Neural progenitor cell (in vitro differentiated cells): ENCODE results near the gene RBM33. TPM values are rescaled to one million over a fixed set of nuclear protein-coding genes. Genes with fewer than 3 reads are reported as not detected.

ENCODE experiments used
- DNase-seq: peaks from one replicate; pipeline ENCODE4 v3.0.0-alpha.2; 2016; ENCODE audit warnings: low spot score
- H2AFZ ChIP-seq: fragments of 200-600 bp; sonication (generic); replicated peaks from 2 replicates; pipeline ENCODE4 v1.6.1; 2016; ENCODE audit warnings: antibody characterized with exemption
- H3F3A ChIP-seq: fragments of 200-600 bp; sonication (generic); 2 replicates; pipeline ENCODE4 v1.6.1; 2016; ENCODE audit warnings: antibody characterized with exemption, low read depth
- H3K27ac ChIP-seq: fragments of 200-600 bp; sonication (generic); 2 replicates; pipeline ENCODE4 v1.5.1; 2016; ENCODE audit warnings: mild to moderate bottlenecking
- H3K27me3 ChIP-seq: fragments of 200-600 bp; sonication (generic); 2 replicates; pipeline ENCODE4 v1.6.1; 2016; ENCODE audit warnings: mild to moderate bottlenecking, moderate library complexity
- H3K36me3 ChIP-seq: fragments of 200-600 bp; sonication (generic); 2 replicates; pipeline ENCODE4 v1.5.1; 2016
- H3K4me1 ChIP-seq: fragments of 200-600 bp; sonication (generic); 2 replicates; pipeline ENCODE4 v1.6.1; 2016; ENCODE audit warnings: mixed run types
- H3K4me2 ChIP-seq: fragments of 200-600 bp; sonication (generic); 2 replicates; pipeline ENCODE4 v1.6.1; 2016
- H3K4me3 ChIP-seq: fragments of 200-600 bp; sonication (generic); 2 replicates; pipeline ENCODE4 v1.5.1; 2016
- H3K79me2 ChIP-seq: fragments of 200-600 bp; sonication (generic); 2 replicates; pipeline ENCODE4 v1.6.1; 2016; ENCODE audit warnings: low read depth
- H3K9ac ChIP-seq: fragments of 200-600 bp; sonication (generic); 2 replicates; pipeline ENCODE4 v1.6.1; 2016
- H3K9me3 ChIP-seq: fragments of 200-600 bp; sonication (generic); 2 replicates; pipeline ENCODE4 v1.5.1; 2016; ENCODE audit warnings: low read depth
- H4K20me1 ChIP-seq: fragments of 200-600 bp; sonication (generic); 2 replicates; pipeline ENCODE4 v1.6.1; 2016; ENCODE audit warnings: low read depth
- H3K27ac Mint-ChIP-seq: 3 replicates; pipeline ENCODE4 v1.8.0; 2021; ENCODE audit warnings: mixed read lengths
- H3K27me3 Mint-ChIP-seq: 2 replicates; pipeline ENCODE4 v1.8.0; 2022; ENCODE audit warnings: low read depth, mild to moderate bottlenecking, inconsistent platforms, moderate library complexity, mixed read lengths; ENCODE audit not compliant: insufficient read depth
- H3K36me3 Mint-ChIP-seq: 3 replicates; pipeline ENCODE4 v1.8.0; 2021; ENCODE audit warnings: mixed read lengths
- H3K4me1 Mint-ChIP-seq: 3 replicates; pipeline ENCODE4 v1.8.0; 2021; ENCODE audit warnings: mixed read lengths
- H3K4me3 Mint-ChIP-seq: 3 replicates; pipeline ENCODE4 v1.8.0; 2021; ENCODE audit warnings: mild to moderate bottlenecking, moderate library complexity, mixed read lengths
- H3K9me3 Mint-ChIP-seq: 3 replicates; pipeline ENCODE4 v1.8.0; 2020; ENCODE audit warnings: mixed read lengths
- CTCF ChIP-seq: fragments of 200-600 bp; sonication (generic); IDR thresholded peaks from 2 replicates; pipeline ENCODE4 v1.5.1; 2017; ENCODE audit warnings: antibody characterized with exemption, mild to moderate bottlenecking
- EZH2 ChIP-seq: fragments of 200-600 bp; sonication (generic); IDR thresholded peaks from 2 replicates; pipeline ENCODE4 v1.6.1; 2017; ENCODE audit warnings: antibody characterized with exemption, mild to moderate bottlenecking, moderate library complexity
- EZH2phosphoT487 ChIP-seq: fragments of 200-600 bp; sonication (generic); IDR thresholded peaks from 2 replicates; pipeline ENCODE4 v1.6.1; 2017; ENCODE audit warnings: antibody characterized with exemption
- total RNA-seq: library from RNA; depleted of rRNA; stranded (reverse); fragments of >200 nt; gene quantifications from 2 replicates; pipeline ENCODE4 v1.2.3, GENCODE V29; 2015; ENCODE audit warnings: low replicate concordance

The RBM33 gene
- total RNA-seq, 1 donor from 2014 or later, result 48.6 TPM

DNA sequence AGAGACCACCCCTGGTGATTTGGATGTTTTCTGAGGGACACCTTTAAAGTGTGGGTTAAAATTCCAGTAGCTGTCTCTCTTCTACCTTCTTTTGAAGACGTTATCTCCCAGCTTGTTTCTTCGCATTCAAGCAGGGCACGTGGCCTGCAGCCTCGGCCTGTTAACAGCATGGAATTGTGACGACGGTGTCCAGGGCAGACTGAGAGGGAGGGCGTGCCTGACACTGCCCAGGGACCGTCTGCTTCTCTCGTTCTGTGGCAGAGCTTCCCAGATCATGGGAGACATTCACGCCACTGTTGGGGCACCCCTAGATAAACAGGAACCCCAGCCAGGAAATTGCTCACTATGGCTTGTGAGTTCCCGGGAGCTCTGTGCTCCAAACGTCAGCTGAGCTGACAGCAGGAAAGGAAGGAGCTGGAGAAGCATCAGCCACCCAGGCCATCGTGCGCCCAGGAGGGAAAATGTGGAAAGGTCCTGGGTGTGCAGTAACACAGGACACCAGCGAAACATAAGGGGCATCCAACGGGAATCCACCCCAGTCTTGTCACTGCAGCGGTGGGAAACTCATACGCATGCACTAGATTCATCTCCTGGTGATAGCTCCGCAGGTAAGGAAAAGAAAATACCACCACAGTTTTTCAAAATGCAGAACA, 41.1 kb upstream of the RBM33 start:
- Histone ChIP-seq H3K36me3 (no peaks in the 10 kb centered on the region), H3K9ac (no peak overlapping the region), H3K9me3 (no peaks in the 10 kb centered on the region), H3K27me3 (peaks cover 8% of the 10 kb centered on the region), H3K27ac (no peak overlapping the region), H3F3A (no peaks in the 10 kb centered on the region), H3K4me1 (no peaks in the 10 kb centered on the region), H3K4me3 (no peak overlapping the region), H3K4me2 (no peak overlapping the region), H3K79me2 (no peaks in the 10 kb centered on the region), H2AFZ (no peak overlapping the region), H4K20me1 (no peaks in the 10 kb centered on the region)
- TF ChIP-seq EZH2phosphoT487 (no peak), EZH2 (no peak), CTCF (no peak)
- Mint-ChIP-seq H3K4me3 (no peak overlapping the region), H3K36me3 (peaks cover 2% of the 10 kb centered on the region), H3K27me3 (no peaks in the 10 kb centered on the region), H3K27ac (no peak overlapping the region), H3K4me1 (peaks cover 8% of the 10 kb centered on the region), H3K9me3 (peaks cover 12% of the 10 kb centered on the region)
- DNase-seq, result no peak

GRCh38 chr7:155603858-155604503, 40.5 kb upstream of the RBM33 start:
- H3K9me3 Mint-ChIP-seq, result peaks cover 12% of the 10 kb centered on the region
- no peaks in the 10 kb centered on the region for H3K27me3 Mint-ChIP-seq
- Histone ChIP-seq H2AFZ (no peak overlapping the region), H3F3A (no peaks in the 10 kb centered on the region), H3K79me2 (no peaks in the 10 kb centered on the region), H3K27ac (no peak overlapping the region), H3K4me1 (no peaks in the 10 kb centered on the region), H3K4me2 (no peak overlapping the region), H3K27me3 (peaks cover 7% of the 10 kb centered on the region), H3K9me3 (no peaks in the 10 kb centered on the region), H3K4me3 (no peak overlapping the region), H3K36me3 (no peaks in the 10 kb centered on the region), H4K20me1 (no peaks in the 10 kb centered on the region), H3K9ac (no peak overlapping the region)
- no peak for DNase-seq
- H3K27ac Mint-ChIP-seq, result no peak overlapping the region
- peaks cover 6% of the 10 kb centered on the region for H3K4me1 Mint-ChIP-seq
- no peak for TF ChIP-seq EZH2
- TF ChIP-seq EZH2phosphoT487, result no peak
- no peak for TF ChIP-seq CTCF
- H3K4me3 Mint-ChIP-seq, result no peak overlapping the region
- peaks cover 2% of the 10 kb centered on the region for H3K36me3 Mint-ChIP-seq

DNA sequence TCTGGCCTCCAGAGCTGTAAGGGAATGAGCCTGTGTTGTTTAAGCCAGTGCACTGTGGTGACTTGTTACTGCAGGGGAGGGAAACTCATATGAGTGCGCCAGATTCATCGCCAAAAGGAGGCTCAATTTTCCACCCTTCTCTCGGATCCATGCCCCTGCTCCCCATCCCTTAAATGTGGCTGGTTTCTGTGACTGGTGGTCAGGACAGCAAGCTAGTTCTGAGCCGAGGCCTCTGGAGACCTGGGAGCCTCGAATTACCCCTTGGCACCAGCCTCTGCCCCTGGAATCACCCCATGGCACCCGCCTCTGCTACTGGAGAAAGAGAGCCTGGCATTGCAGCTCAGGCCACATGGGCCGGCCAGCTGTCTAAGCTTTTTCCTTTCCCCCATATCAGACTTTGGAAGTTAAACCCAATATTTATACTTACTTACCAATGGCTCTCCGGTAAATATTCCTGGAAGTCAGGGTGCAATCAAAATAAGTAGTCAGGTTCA, 39.9 kb upstream of the RBM33 start:
- no peak for TF ChIP-seq CTCF
- TF ChIP-seq EZH2, result no peak
- TF ChIP-seq EZH2phosphoT487, result no peak
- Mint-ChIP-seq H3K4me3 (no peak overlapping the region), H3K9me3 (peaks cover 12% of the 10 kb centered on the region), H3K27me3 (peaks cover 2% of the 10 kb centered on the region), H3K36me3 (peaks cover 2% of the 10 kb centered on the region), H3K27ac (no peak overlapping the region), H3K4me1 (peaks cover 6% of the 10 kb centered on the region)
- Histone ChIP-seq H3K27ac (no peak overlapping the region), H3K4me1 (no peaks in the 10 kb centered on the region), H3K36me3 (no peaks in the 10 kb centered on the region), H4K20me1 (no peaks in the 10 kb centered on the region), H3K4me2 (no peak overlapping the region), H3K4me3 (no peak overlapping the region), H3K79me2 (no peaks in the 10 kb centered on the region), H3K9me3 (no peaks in the 10 kb centered on the region), H3K27me3 (peaks cover 1% of the 10 kb centered on the region), H2AFZ (no peak overlapping the region), H3F3A (no peaks in the 10 kb centered on the region), H3K9ac (no peak overlapping the region)
- no peak for DNase-seq
